HG03575 (cell line): Measurements from ENCODE around the gene CDK5R2.
"Not testable (repeated sequence)": the region's sequence is repeated elsewhere in the genome, so short reads cannot be mapped to it uniquely, and the experiment has no call there.

Source experiments
- ATAC-seq: cut with Tn5 transposase; IDR thresholded peaks from one replicate; pipeline ENCODE4 v1.9.1; 2021; ENCODE audit not compliant: unreplicated experiment, insufficient number of reproducible peaks, low FRiP score; ENCODE audit errors: extremely low read depth

Gene CDK5R2

GRCh38 chr2:218959141-218959731 is at the start of gene CDK5R2:
Gene CDK5R2, plus strand, starts transcription at chr2:218959666. Its CDS starts 155 bp downstream, at chr2:218959821.
- ATAC-seq: no peak

- ATAC-seq: no peak
Observed at GRCh38 chr2:218910741-218911140, 48.7 kb upstream of the CDK5R2 start.

- no peak for ATAC-seq
Observed at GRCh38 chr2:218920504-218920903, 39.0 kb upstream of the CDK5R2 start.

GRCh38 chr2:218924757-218925156 is 34.7 kb upstream of the CDK5R2 start:
- ATAC-seq: no peak

- no peak for ATAC-seq
Observed at GRCh38 chr2:218925434-218925833, 34.0 kb upstream of the CDK5R2 start.

- ATAC-seq: no peak
Observed at GRCh38 chr2:218927422-218927821, 32.0 kb upstream of the CDK5R2 start.

GRCh38 chr2:218927876-218928275 is 31.6 kb upstream of the CDK5R2 start:
- ATAC-seq: no peak

- not testable (repeated sequence) for ATAC-seq
Observed at GRCh38 chr2:218930488-218930887, 29.0 kb upstream of the CDK5R2 start.

GRCh38 chr2:218931751-218932150 is 27.7 kb upstream of the CDK5R2 start:
- not testable (repeated sequence) for ATAC-seq

GRCh38 chr2:218944759-218945404 is 14.6 kb upstream of the CDK5R2 start:
- no peak for ATAC-seq

- ATAC-seq: no peak
Observed at GRCh38 chr2:218946621-218947020, 12.8 kb upstream of the CDK5R2 start.

- ATAC-seq: no peak
Observed at GRCh38 chr2:218952160-218952559, 7.3 kb upstream of the CDK5R2 start.

GRCh38 chr2:218953366-218953954 is 6.0 kb upstream of the CDK5R2 start:
- no peak for ATAC-seq

GRCh38 chr2:218954541-218955300 is 4.7 kb upstream of the CDK5R2 start:
- no peak for ATAC-seq

- no peak for ATAC-seq
Observed at GRCh38 chr2:218956039-218956438, 3.4 kb upstream of the CDK5R2 start.

GRCh38 chr2:218957671-218958070 is 1.8 kb upstream of the CDK5R2 start:
- no peak for ATAC-seq

- ATAC-seq: no peak
Observed at GRCh38 chr2:218958276-218958675, 1.2 kb upstream of the CDK5R2 start.

- ATAC-seq: no peak
Observed at GRCh38 chr2:218959761-218960308, 369 bp downstream of the CDK5R2 start.

GRCh38 chr2:218960309-218961165 is 1.1 kb downstream of the CDK5R2 start:
- no peak for ATAC-seq
